Measurements from ENCODE around the gene ZKSCAN3.
A peak's percentile ranks its signal among the peaks of the same experiment; 100 is the strongest.

Gene ZKSCAN3

DNA sequence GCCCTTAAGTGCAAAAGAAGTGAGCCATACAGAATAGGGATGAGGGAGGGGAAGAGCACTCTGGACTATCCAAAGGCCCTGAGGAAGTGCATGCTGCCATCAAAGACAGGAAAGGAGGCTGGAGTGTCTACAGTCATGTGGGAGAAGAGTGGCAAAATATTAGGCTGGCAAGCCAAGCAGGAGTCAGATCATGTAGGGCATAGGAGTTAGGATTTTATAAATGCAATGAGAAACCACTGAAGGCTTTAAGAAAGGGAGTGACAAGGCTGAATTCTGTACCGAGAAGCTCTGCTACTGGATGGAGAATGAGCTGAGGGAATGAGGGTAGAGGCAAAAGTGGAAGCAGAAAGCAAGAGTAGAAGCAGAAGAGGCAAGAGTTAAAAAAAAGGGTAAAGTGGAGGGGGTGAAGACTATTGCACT lies 16.1 kb upstream of the ZKSCAN3 start:
- H3K4me1 Mint-ChIP-seq = peaks cover 11% of the 10 kb centered on the region
- no peaks in the 10 kb centered on the region for H3K27me3 Mint-ChIP-seq
- H3K9me3 Mint-ChIP-seq = peaks cover 4% of the 10 kb centered on the region
- H3K27ac Mint-ChIP-seq (ENCODE audit: low read depth) = no peak overlapping the region
- ATAC-seq (replicated peaks; ENCODE audit: extremely low read depth, poor library complexity, severe bottlenecking) (no peak), DNase-seq (ENCODE audit: low spot score in 2 of 2) (no peak)
- no peak overlapping the region for H3K4me3 Mint-ChIP-seq
- no peaks in the 10 kb centered on the region for H3K36me3 Mint-ChIP-seq (ENCODE audit: insufficient read depth)

DNA sequence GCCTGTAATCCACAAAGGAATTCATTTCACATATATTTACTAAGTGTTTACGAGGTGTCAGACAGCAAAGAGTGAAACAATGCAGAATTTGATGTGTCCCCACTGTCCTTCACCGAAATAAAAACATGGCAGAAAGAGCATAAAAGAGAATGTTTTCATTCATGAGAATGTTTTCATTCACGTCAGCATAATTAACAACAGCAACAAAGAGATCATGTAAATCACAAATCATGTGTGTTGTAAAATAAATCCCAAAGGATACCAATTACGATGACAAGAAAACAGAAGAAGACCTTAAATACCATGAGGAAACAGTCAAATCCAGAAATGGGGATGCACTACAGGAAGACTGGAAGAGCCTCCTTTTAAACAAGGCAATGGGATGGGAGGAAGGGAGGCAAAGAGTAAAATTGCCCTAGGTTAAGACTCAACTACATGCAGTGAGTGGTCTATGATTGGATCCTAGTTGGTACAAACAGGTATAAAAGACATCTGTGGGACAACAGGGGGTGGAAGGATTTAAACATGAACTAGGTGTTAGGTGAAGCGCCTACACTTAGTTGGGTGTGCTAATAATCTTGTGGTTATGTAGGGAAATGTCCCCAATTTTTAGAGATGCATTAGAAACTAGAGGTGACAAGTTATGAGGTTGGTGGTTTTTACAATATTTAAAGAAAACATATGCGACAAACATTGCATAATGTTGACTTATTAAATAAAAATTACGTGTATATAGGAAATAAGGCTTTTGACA lies 15.3 kb upstream of the ZKSCAN3 start:
- Mint-ChIP-seq H3K36me3 (ENCODE audit: insufficient read depth) (no peaks in the 10 kb centered on the region), H3K27ac (ENCODE audit: low read depth) (no peak overlapping the region), H3K9me3 (no peaks in the 10 kb centered on the region), H3K4me3 (no peak overlapping the region), H3K4me1 (peaks cover 11% of the 10 kb centered on the region), H3K27me3 (no peaks in the 10 kb centered on the region)
- ATAC-seq (replicated peaks; ENCODE audit: extremely low read depth, poor library complexity, severe bottlenecking) = peak; percentile 19
- DNase-seq (ENCODE audit: low spot score in 2 of 2) = no peak

DNA sequence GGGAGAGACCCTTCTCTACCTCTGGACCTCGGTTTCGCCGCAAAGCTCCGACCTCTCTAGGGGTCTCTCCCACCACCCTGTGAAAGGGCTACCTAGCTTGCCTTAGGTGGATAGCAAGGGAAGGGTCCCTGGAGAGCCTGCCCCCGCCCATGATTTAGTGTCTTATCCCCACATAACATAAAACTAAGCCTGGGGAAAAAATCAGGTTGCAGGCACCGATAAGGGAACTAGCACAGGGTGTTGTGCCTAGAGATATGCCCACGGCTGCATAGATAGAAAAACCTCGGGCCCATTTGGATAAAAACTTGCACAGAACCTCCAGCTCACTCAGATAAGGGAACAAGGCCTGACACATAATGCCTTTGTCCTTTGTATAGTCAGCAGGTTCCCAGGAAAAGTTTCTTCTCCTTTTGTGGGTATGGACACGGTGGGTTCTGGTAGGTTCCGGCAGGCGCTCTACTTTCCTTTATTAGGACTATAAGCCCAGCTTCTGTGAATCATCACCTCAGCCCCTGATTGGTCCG lies 14.6 kb upstream of the ZKSCAN3 start:
- peaks cover 11% of the 10 kb centered on the region for H3K4me1 Mint-ChIP-seq
- peaks cover under 1% of the 10 kb centered on the region for H3K9me3 Mint-ChIP-seq
- no peak for DNase-seq (ENCODE audit: low spot score in 2 of 2)
- no peaks in the 10 kb centered on the region for H3K36me3 Mint-ChIP-seq (ENCODE audit: insufficient read depth)
- no peak overlapping the region for H3K4me3 Mint-ChIP-seq
- H3K27me3 Mint-ChIP-seq = peaks cover 1% of the 10 kb centered on the region
- ATAC-seq (replicated peaks; ENCODE audit: extremely low read depth, poor library complexity, severe bottlenecking) = peak; percentile 17
- no peak overlapping the region for H3K27ac Mint-ChIP-seq (ENCODE audit: low read depth)

DNA sequence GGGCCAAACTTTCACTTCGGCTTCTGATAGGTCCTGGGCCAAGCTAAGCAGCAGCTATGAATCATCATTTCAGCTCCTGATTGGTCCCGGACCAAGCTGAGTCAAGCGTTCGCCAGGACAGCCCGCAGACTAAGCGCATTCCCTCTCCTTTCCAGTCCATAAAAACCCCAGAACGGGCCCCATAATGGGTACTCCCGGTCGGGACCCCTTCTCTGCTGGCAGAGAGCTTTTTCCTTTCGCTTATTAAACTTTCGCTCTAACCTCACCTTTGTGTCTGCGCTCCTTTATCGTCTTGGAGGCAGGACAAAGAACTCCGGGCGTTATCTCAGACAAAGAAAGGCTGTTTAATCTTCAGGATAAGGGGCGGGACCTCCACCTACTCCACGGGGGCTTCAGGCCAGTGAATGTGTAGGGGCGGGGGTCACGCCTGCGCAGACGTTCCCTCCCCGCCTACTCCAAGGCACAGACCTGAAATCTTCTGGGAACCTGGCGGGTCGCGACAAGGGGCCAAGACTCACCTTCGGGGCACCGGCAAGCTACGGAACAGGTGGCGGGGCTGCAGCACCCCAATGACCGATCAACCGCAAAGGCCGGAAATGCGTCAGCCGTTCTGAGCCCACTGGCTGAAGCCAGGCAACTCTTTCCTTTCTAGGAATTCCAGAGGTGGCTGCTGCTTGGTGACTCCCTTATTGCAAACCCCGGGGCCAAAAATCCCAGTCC lies 14.0 kb upstream of the ZKSCAN3 start, which contains the start of gene ZSCAN31:
TSS of gene ZSCAN31 (minus strand) at position 585 of the 720 bp plus-strand sequence. CDS start 6,465 bp downstream, outside the sequence.
- Mint-ChIP-seq H3K27ac (ENCODE audit: low read depth) (no peak within 1 kb of the TSS), H3K36me3 (ENCODE audit: insufficient read depth) (no peaks in the 10 kb centered on the region), H3K9me3 (peaks cover 6% of the 10 kb centered on the region), H3K4me3 (no peak within 1 kb of the TSS), H3K4me1 (peaks cover 11% of the 10 kb centered on the region), H3K27me3 (peaks cover 8% of the 10 kb centered on the region)
- DNase-seq (ENCODE audit: low spot score in 2 of 2) (peak; percentile 53 to 74), ATAC-seq (replicated peaks; ENCODE audit: extremely low read depth, poor library complexity, severe bottlenecking) (peak; percentile 93)

DNA sequence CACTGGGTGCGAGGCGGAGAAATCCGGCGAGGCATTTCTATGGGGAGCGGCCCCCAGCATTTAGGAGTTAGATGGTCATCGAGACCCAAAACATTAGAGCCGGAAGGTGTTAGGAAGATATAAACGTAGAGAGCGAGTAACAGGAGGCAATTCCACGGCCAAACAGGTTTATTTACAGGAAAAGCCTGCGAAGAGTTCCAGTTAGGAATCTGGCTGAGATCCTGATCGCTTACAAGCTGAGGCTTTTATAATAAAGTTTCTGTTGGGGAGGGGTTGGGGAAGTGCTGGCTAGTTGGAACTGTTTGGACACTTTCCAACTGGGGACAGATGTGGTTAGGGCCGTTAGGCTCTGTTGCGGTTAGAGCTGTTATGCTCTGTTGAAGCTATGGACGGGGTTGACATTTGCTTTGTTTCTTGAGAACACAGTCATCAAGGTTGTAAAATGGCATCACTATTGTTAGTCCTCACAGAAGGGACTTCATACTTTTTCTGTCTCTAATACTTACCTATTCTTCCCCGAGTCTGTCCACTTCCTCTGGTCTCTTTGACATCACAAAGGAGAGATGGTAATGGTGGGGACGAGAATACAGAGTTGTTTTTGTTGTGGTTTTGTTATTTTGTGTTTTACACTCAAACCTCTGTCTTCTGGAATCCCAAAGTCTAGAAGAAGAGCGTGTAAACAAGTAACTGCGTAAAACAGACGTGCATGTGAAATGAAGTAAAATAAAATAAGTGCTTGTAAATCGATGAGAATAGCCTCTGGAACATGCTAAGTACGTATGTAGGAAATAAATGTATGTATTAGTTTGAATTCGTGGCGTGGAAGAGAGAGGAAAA lies 13.2 kb upstream of the ZKSCAN3 start:
- no peak overlapping the region for H3K27ac Mint-ChIP-seq (ENCODE audit: low read depth)
- H3K9me3 Mint-ChIP-seq = peaks cover 6% of the 10 kb centered on the region
- H3K4me3 Mint-ChIP-seq = no peak overlapping the region
- H3K36me3 Mint-ChIP-seq (ENCODE audit: insufficient read depth) = no peaks in the 10 kb centered on the region
- H3K4me1 Mint-ChIP-seq = peaks cover 11% of the 10 kb centered on the region
- peaks cover 9% of the 10 kb centered on the region for H3K27me3 Mint-ChIP-seq
- DNase-seq (ENCODE audit: low spot score in 2 of 2) (no peak), ATAC-seq (replicated peaks; ENCODE audit: extremely low read depth, poor library complexity, severe bottlenecking) (peak; percentile 7)

DNA sequence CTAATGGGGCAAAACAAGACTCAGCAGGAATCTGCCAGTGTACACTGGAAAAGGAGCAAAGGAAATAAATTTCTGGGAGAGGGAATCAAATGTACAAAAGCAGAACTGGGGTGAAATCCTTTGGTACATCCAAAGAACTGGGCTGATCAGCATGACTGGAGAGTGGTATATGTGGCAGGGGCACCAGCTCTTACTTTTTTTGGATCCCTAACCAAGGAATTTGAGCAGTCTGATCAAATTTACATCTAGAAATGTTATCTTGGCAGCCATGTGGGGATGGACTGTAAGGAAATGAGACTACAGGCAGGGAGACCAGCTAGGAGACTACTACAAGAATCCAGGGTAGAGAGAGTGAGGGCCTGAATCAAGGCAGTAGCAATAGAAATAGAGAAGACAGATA lies 12.6 kb upstream of the ZKSCAN3 start:
- Mint-ChIP-seq H3K9me3 (peaks cover 6% of the 10 kb centered on the region), H3K4me3 (no peak overlapping the region)
- ATAC-seq (replicated peaks; ENCODE audit: extremely low read depth, poor library complexity, severe bottlenecking) = no peak

DNA sequence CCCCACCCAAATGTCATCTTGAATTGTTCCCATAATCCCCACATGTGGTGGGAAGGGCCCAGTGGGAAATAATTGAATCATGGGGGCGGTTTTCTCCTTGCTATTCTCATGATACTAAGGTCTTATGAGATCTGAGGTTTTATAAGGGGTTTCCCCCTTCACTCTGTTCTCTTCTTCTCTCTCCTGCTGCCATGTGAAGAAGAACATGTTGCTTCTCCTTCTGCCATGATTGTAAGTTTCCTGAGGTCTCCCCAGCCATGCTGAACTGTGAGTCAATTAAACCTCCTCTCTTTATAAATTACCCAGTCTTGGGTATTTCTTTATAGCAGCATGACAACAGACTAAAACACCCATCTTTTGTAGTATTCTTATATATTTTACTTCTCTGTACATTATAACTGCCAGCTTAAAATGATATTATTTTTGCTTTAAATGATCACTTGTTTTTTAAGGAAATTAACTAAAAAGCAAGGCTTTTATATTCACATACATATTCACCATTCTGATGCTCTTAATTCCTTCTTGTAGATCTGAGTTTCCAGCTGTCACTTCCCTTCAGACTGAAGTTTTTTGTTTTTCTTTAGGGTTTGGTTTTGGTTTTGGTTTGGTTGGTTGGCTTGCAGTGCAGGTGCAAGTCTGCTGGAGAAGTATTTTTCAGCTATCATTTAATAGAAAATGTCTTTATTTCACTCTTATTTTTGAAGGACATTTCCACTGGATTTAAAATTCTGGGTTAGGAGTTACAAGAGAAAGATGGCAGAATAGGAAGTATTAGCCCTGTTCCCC lies 9.2 kb upstream of the ZKSCAN3 start:
- Mint-ChIP-seq H3K4me1 (no peaks in the 10 kb centered on the region), H3K9me3 (peaks cover 6% of the 10 kb centered on the region), H3K27ac (ENCODE audit: low read depth) (no peak overlapping the region), H3K36me3 (ENCODE audit: insufficient read depth) (no peaks in the 10 kb centered on the region), H3K27me3 (peaks cover 30% of the 10 kb centered on the region), H3K4me3 (no peak overlapping the region)
- ATAC-seq (replicated peaks; ENCODE audit: extremely low read depth, poor library complexity, severe bottlenecking) = no peak
- DNase-seq (ENCODE audit: low spot score in 2 of 2) = no peak

More for the DNA sequence above, 12.6 kb upstream of the ZKSCAN3 start:
- Mint-ChIP-seq H3K27ac (ENCODE audit: low read depth) (no peak overlapping the region), H3K27me3 (peaks cover 10% of the 10 kb centered on the region), H3K4me1 (peaks cover 11% of the 10 kb centered on the region), H3K36me3 (ENCODE audit: insufficient read depth) (no peaks in the 10 kb centered on the region)
- no peak for DNase-seq (ENCODE audit: low spot score in 2 of 2)

DNA sequence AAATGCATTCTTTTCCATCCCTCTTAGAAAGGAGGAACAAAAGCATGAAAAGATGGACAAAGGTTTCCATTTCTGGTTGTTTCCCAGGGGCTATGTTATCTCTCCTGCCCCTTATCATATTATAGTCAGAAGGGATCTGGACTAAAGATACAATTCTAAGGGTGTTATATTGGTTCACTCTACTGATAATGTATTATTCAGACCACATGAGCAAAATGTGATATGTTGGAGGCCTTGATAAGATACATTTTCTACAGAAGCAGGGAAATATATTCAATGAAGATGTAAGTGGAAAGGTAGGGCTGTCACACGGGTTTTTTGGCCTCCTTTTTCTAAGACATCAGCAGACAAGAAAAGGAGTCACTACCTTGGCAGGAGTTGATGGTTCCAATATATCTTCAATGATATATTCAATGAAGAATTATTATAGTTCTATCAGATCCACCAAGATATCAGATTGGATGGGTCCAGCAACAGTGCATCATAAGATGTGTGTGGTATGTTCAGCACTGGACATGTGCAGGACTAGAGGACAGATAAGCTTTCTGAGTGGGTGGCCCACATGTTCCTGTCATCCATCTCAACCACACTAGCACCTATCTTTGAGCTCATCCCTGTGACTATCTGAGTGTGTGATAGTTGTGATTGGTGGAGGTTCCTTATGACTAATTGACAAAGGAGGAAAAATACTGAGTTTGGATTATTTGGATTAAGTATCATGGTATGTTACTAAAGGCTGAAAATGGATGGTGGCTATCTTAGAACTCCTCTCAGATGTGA lies 5.7 kb upstream of the ZKSCAN3 start:
- Mint-ChIP-seq H3K27ac (ENCODE audit: low read depth) (no peak overlapping the region), H3K4me3 (no peak overlapping the region), H3K9me3 (peaks cover 6% of the 10 kb centered on the region), H3K36me3 (ENCODE audit: insufficient read depth) (no peaks in the 10 kb centered on the region), H3K27me3 (peaks cover 49% of the 10 kb centered on the region), H3K4me1 (no peaks in the 10 kb centered on the region)
- ATAC-seq (replicated peaks; ENCODE audit: extremely low read depth, poor library complexity, severe bottlenecking) = no peak
- DNase-seq (ENCODE audit: low spot score in 2 of 2) = no peak

DNA sequence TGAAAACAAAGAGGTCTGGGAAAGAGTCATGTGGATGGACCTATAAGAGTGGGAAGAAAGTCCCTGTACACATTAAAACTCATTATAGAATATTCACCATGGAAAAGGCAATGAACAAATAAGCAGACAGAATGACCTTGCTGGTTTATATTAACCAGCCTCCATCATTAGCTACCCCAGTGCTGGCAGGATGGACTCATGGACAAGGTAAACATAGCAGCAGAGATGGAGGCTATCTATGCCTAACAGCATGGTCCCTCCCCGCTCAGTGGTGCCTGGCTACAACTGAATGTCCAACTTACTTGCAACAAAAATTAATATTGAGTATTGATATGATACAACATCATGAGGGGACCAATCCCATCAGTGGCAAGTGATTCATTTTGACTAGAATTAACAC lies 4.5 kb upstream of the ZKSCAN3 start:
- peaks cover 4% of the 10 kb centered on the region for H3K9me3 Mint-ChIP-seq
- H3K4me1 Mint-ChIP-seq = peaks cover 10% of the 10 kb centered on the region

DNA sequence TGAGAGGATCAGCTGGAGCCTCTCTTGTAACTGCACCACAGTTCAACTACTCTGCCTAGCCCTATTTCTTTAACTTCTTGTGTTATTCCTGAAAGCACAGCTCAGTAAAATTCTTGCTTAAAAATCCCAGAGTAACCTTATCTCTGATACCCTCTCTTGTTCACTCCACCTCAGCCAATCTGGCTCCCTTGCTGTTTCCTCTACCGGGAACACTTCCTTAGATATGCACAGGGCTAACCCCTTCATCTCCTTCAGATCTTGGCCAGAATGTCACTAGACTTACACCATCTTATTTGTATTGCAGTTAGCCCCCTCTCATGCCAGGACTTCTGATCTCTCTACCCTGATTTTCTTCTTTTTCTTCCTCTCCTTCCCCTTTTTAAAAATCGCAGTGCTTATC lies 2.6 kb upstream of the ZKSCAN3 start:
- H3K27ac Mint-ChIP-seq (ENCODE audit: low read depth) = no peak overlapping the region
- no peak for ATAC-seq (replicated peaks; ENCODE audit: extremely low read depth, poor library complexity, severe bottlenecking)
- no peaks in the 10 kb centered on the region for H3K9me3 Mint-ChIP-seq

More for the DNA sequence above, 4.5 kb upstream of the ZKSCAN3 start:
- ATAC-seq (replicated peaks; ENCODE audit: extremely low read depth, poor library complexity, severe bottlenecking) = no peak
- H3K4me3 Mint-ChIP-seq = no peak overlapping the region
- no peak overlapping the region for H3K27ac Mint-ChIP-seq (ENCODE audit: low read depth)
- H3K27me3 Mint-ChIP-seq = peaks cover 47% of the 10 kb centered on the region
- DNase-seq (ENCODE audit: low spot score in 2 of 2) = no peak
- H3K36me3 Mint-ChIP-seq (ENCODE audit: insufficient read depth) = peaks cover 4% of the 10 kb centered on the region

DNA sequence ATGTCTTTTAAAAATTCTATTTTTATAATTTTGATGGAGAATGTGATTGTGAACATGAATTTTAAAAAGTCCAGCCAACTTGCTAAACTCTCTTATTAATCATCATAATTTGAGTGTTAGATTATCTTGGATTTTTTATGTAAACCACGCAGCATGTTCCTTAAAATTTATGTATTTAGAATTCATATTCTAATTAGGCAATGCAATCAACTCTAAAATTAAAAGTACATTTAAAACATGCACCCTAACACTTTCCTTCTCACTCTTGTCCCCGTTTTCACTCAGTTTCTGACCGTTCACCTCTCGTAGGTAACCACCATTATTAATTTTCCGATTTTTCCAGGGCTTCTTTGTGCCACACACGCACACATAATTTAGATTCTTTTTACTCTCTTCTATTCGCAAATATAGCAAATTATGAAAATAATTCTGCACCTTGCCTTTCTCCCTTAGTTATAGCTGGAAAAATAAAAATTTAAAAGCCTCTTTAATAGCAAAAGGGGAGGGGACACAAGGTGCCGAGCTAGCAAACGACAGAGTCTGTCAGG lies 329 bp upstream of the ZKSCAN3 start:
- ATAC-seq (replicated peaks; ENCODE audit: extremely low read depth, poor library complexity, severe bottlenecking) = no peak
- H3K27me3 Mint-ChIP-seq = peaks cover 24% of the 10 kb centered on the region

More for the DNA sequence above, 2.6 kb upstream of the ZKSCAN3 start:
- Mint-ChIP-seq H3K4me3 (no peak overlapping the region), H3K36me3 (ENCODE audit: insufficient read depth) (peaks cover 6% of the 10 kb centered on the region), H3K4me1 (peaks cover 28% of the 10 kb centered on the region), H3K27me3 (peaks cover 40% of the 10 kb centered on the region)
- no peak for DNase-seq (ENCODE audit: low spot score in 2 of 2)

More for the DNA sequence above, 329 bp upstream of the ZKSCAN3 start:
- Mint-ChIP-seq H3K36me3 (ENCODE audit: insufficient read depth) (peaks cover 6% of the 10 kb centered on the region), H3K4me3 (peak overlapping the region; percentile 99), H3K4me1 (peaks cover 34% of the 10 kb centered on the region), H3K9me3 (no peaks in the 10 kb centered on the region), H3K27ac (ENCODE audit: low read depth) (peak overlapping the region; percentile 97)
- DNase-seq (ENCODE audit: low spot score in 2 of 2) = no peak
